ENCODE results near the gene BCL3.

The BCL3 gene

DNA sequence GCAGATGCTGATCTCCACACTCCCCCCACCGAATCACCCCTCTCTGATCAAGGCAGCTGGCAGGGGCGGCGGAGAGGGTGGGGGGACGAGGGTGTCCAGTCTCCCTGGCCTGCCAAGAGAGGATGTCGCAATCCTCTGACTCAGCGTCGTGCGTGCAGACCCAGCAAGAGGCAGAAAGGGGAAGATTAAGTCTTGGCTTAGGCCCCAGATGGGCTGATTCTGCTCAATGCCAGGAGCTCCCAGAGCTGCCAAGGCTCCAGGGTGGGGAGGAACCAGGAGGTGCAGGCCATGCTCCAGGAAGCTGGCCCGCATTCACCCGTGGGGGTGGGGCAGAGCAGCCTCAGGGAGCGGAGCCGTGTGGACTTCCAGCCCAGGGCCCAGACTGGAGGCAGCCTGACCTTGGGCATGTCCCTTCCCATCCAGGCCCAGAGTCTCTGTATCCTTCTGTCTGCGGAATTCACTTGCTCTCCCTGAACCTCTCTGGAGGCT, 6.6 kb upstream of the BCL3 start:
- no peak for DNase-seq (ENCODE audit: low read depth in 2 of 2)

DNA sequence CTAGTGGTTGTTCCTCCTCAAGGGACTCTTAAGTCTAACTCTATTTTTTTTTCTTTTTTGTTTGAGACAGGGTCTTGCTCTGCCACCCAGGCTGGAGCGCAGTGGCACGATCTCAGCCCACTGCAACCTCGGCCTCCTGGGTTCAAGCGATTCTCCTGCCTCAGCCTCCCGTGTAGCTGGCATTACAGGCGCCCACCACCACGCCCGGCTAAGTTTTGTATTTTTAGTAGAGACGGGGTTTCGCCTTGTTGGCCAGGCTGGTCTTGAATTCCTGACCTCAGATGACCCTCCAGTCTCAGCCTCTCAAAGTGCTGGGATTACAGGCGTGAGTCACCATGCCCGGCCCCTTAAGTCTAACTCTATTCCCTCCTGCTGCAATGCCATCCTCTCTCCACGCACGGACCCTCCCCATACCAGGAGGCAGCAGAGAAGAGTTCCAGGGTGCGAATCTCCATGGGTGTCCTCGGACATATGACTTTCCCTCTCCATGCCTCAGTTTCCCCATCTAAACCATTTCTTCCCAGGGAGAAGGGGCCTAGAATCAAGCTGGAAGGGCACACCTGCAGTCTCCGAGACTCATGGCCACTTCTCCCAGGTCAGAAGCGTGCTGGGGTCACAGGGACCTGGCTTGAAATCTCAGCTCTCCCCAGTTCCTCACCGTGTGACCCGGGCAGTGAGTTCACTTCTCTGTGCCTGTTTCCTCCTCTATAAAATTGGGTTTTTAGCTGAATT, 6.0 kb upstream of the BCL3 start:
- DNase-seq (ENCODE audit: low read depth in 2 of 2), result no peak

DNA sequence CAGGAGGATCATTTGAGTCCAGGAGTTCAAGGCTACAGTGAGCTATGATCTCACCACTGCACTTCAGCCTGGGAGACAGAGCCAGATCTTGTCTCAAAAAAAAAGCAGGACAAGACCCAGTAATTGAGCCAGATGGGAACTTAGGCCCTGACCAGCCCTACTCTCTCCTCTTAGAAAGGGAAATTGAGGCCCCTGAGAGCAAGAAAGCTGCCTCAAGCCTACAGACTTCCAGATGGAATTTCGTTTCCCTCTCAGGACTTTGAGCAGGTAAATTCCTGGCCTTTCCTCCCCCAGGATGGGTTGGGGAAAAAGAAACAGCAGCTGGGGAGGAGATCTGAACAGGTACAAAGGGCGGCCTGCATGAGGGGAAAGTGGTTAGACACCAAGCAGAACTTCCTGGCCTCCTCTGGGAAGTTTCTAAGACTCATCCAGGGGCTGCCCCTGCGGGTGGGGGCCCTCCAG, 3.6 kb upstream of the BCL3 start:
- DNase-seq (ENCODE audit: low read depth in 2 of 2), result no peak

DNA sequence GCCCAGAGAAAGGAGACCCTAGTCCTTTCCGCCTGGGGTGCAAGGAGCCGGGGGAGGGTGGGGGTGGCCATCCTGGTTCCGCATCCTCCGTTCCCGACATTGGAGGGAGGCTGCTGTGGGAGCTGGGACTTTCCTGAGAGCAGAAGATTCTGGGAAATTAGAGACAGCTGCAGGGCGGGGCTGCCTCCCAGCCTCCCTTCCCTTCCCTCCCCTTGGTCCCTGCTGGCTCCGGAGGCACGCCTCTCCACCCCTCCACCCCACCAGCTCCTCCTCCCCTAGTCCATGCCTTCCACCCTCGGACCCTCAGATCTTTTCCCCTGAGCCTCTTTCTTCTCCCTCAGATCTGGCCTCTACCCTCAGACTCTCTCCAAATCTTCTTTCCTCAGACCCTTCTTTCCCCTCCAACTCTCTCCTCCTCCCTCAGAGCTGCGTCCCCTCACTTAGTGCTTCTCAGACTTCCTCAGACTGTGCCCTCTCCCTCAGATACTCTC, 3.1 kb upstream of the BCL3 start:
- no peak for DNase-seq (ENCODE audit: low read depth in 2 of 2)

DNA sequence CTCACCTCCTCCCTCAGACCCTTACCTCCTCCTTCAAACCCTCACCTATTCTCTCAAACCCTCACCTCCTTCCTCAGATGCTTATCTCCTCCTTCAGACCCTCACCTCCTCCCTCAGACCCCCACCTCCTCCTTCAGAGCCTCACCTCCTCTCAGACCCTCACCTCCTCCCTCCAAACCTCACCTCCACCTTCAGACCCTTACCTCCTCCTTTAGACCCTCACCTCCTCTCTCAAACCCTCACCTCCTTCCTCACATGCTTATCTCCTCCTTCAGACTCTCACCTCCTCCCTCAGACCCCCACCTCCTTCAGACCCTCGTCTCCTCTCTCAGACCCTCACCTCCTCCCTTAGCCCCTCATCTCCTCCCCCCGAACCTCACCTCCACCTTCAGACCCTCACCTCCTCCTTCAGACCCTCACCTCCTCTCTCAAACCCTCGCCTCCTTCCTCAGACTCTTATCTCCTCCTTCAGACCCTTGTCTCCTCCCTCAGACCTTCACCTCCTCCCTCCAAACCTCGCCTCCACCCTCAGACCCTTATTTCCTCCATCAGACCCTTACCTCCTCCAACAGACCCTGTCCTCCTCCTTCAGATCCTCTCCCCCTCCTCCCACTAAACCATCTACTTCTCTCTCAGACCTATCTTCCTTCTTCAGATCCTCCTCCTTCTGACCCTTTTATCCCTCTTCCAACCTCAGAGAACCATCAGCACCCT, 2.5 kb upstream of the BCL3 start:
- no peak for DNase-seq (ENCODE audit: low read depth in 2 of 2)

DNA sequence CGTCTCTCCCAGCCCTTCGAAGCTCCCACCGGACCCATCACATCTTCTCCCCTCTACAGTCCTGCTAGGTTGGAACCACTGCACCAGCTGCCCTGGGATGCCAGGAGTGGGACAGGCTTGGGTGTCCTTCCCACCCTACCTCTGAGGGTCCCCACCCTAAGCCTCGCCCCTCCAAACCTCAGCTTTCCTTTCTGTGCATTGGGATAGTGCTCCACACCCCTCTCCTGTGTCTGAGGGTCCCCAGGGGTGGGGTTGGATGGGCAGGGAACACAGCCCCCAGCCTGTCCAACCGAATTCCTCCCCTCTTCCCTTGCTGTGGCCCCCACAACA, 1.9 kb upstream of the BCL3 start:
- DNase-seq (ENCODE audit: low read depth in 2 of 2), result no peak

DNA sequence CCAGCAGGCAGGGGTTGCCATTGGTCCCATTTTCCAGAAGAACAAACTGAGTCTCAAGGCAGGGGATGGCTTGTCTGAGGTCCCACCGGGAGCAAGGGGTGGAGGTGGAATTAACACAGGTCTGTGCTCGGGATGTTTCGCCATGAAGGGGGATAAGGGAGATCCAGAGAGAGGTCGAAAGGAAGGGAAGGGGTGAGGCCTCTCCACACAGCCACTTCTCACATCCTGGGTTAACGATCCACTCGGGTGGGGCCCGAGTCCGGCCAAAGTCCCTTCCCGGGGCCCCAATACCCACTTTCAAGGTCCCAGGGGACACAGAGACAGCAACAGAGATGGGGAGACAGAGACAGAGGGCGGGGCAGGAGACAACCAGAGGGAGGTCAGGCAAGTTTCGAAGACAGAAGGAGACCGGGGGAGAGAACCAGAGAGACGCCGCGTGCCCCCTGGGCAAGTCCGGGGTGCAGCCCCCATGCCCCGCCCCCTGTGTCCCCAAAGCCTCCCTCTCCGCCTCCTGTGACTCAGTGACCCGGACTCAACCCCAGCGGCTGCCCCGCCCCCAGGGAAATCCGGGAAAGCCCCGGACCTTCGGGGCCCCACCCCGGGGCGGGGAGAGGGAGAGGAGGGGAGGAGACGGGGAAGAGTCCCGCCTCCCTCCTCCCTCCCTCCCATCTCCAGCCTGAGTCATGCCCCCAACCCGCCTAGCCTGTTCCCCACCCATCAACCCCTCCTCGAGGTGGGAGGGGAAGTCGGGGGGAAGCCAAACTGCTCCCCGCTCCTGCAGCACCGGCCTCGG, 1.4 kb upstream of the BCL3 start:
- peak; percentile 77 to 88 for DNase-seq (ENCODE audit: low read depth in 2 of 2)

DNA sequence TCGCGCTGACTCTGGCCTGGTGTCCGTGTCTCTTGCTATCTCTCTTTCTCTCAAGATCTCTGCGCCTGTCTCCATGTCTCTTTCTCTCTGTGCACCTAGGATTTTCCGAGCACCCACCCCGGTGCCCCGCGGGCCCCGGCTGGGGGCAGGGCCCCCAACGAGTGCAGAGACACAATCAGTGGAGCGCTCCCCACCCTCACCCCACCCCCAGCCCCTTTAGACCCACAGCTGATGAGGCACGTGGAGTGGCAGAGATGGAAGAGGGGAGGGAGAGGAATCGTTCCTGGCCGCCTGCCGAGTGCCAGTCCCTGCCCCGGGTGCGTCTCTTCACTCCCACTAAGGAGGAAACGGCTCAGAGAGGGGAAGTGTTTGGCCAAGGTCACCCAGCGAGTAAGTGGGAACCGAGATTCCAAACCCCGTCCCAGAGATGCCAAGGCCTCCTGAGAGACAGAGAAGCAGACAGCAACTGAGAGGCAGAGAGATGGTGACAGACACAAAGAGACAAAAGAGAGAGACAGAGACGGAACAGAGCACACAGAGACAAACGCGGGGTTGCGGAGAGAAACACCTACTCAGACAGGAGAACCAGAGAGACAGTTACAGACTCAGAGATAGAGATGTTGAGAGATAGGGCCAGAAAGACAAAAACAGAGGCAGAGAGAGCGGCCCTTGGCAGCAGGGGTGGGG, 626 bp upstream of the BCL3 start:
- no peak for DNase-seq (ENCODE audit: low read depth in 2 of 2)

DNA sequence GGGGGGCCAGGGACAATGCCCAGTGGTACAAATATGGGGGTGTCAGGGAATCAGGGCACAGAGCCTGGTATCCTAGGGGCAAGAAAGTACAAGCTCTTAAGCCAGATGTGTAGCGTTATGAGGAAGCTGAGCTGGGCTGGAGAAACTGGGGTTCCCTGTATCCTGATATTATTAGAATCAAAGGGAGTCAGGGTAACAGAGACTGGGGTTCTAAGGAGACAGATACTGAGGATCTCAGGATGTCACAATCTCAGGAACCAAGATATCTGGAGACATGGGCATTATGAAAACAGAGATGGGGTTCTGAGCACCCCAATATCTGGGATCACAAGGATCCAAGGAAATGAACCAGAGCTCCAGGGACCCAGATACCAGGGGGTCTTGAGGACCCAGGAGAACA, 784 bp downstream of the BCL3 start:
- no peak for DNase-seq (ENCODE audit: low read depth in 2 of 2)

DNA sequence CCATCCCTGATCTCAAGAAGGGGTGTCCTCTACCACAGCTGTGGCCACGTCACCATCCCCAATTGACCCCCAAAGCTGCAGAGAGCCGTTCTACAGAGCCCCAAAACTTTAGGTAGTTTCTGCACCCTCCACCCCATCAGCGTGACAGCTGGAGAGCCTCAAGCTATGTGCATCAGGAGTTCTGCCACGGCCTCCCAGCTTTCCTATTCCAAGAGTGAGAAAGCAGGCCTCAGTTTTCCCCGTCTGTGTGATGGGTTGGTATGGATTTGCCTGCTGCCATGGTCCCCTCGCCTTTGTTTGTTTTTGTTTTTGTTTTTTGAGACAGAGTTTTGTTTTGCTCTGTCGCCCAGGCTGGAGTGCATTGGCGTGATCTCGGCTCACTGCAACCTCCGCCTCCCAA, 1.5 kb downstream of the BCL3 start:
- DNase-seq (ENCODE audit: low read depth in 2 of 2), result no peak

DNA sequence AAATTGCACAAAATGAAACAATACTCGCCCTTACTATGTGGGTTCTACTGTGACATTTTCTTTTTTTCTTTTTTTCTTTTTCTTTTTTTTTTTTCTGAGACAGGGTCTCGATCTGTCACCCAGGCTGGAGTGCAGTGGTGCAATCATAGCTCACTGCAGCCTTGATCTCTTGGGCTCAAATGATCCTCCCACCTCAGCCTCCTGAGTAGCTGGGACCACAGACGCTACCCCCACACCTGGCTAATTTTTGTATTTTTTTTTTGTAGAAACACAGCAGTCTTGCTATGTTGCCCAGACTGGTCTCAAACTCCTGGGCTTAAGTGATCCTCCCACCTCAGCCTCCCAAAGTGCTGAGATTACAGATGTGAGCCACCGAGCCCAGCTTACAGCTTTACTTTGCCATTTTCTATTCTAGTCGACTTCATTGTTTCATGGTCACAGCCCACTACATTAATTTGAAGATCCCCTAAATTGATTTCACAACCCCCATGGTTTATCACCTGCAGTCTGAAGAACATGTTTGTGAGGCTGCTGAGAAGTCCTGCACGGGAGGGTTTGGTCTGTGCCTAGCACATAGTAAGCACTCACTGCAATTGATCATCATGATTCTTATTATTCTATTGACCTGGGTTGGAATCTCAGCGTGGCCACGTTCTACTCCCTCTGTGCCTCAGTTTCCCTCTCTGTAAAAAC, 3.8 kb downstream of the BCL3 start:
- no peak for DNase-seq (ENCODE audit: low read depth in 2 of 2)

DNA sequence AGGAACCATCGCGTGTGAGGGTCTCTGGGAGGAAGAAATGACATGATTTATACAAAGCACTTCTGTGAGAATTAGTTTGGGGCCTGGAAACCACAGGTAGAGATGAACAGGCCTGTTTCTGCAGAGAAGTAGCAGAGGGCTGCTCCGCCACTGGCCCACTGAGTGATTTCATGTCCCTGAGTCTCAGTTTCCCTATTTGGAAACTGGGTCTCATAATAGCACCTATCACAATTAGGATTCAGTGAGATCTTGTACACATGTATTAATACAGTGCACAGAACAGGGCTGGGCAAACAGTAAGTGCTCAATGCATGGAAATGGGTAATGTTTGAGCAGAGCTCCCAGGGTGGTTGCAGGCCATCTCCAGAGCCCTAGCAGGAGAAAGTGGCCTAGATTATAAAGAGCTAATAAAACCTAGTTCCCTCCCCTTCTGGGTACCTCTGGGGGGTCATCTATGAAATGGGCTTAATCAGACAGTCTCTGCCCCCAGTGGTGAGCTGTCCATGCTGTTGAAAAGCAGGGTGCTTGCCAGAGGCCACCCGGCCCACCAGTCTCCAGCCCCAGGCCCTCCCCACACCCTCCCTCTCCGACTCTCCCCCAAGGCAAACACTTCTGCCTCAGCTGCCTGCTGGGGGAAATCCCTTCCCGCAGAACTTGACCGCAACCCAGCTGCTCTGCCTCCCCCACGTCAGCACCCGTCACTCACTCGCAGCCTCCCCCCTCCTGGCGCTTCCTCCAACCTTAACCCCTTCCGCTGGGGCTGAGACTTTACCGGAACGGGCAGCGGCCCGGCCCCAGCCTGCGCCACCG, 4.5 kb downstream of the BCL3 start:
- peak; percentile 83 to 88 for DNase-seq (ENCODE audit: low read depth in 2 of 2)

DNA sequence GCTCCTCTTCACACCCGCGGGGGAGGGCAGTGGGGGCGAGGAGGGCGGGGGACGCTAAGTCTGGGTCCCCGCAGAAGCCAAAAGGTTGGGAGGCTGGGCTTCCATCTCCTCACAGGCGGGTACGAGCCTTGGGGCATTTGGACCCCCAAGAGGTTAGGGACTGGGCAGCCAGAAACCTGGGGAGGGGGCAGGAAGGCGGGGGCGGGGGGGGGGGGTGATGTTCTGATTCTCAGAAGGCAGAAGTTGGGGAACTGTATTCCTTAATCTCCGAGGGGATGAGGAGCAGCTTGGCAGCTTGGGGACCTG, 5.1 kb downstream of the BCL3 start:
- DNase-seq (ENCODE audit: low read depth in 2 of 2), result no peak

DNA sequence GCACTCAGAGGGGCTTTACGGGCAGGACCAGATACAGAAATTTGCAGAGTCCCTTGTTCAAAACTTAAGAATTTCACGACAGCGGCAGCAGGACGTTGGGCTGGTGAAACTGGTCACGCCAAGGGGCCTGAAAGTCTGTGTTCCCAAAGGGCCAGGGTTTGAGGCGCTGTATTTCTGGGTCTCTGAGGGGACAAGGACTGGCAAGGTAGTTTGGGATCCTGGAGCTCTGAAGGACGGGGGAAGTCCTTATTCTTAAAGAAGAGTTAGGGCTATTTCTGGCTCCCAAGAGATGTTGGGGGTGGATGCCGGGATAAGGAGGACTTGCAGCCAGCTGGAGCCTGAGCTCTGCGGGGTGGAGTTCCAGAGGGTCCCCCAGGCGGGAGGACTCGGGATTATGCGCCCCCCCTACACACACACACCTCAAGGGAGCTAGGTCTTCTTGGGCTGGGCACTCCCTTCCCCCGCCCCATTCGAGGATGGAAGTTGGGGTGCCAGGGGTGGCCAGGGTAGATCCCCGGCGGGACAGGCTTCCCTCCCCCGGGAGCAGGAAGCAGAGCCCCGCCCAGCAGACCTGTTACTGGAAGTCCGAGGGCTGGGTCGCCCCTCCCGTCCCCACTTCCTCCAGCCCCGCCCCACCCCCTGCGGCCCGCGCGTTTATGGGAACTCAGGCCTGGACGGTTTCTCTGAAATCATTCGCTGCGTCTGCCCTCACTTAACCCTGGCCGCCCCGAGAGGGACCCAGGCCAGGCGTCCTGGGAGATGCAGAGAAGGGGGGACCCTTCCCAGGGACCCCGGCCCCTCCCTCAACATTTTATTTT, 5.6 kb downstream of the BCL3 start:
- peak; percentile 46 to 54 for DNase-seq (ENCODE audit: low read depth in 2 of 2)

DNA sequence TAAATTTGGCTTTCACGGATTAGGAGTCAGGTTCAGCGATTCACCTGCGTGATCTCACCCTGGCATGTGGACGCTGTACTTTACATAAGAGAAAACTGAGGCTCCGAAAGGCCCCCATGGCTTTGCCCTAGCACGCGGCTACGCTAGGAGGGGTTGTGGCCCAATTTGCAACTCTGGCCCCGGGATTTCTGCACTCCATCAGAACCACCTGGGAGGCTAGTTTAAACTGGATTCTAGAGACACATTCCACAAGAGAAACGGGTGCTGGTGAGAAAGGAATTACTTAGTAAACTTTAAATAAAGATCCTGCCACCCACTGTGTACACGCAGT, 6.2 kb downstream of the BCL3 start:
- no peak for DNase-seq (ENCODE audit: low read depth in 2 of 2)

DNA sequence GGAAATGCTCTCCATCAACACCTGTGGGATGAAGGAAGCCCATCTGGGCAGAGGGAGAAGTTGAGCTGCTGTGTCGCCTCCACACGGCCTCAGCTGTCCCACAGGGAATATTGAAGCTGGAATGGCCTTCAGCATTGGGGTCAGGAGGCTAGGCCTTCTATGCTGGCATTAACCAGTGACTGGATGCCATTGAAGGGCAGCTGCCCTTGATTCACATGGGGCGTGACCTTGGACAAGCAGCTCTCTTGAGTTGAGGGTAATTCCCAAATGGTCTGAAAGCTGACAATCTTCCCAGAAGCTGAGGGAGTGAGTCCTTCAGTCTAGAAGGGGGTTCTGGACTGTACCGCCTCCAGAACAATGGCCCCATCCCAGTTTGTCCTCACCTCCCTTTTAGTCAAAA, 6.7 kb downstream of the BCL3 start:
- DNase-seq (ENCODE audit: low read depth in 2 of 2), result no peak

DNA sequence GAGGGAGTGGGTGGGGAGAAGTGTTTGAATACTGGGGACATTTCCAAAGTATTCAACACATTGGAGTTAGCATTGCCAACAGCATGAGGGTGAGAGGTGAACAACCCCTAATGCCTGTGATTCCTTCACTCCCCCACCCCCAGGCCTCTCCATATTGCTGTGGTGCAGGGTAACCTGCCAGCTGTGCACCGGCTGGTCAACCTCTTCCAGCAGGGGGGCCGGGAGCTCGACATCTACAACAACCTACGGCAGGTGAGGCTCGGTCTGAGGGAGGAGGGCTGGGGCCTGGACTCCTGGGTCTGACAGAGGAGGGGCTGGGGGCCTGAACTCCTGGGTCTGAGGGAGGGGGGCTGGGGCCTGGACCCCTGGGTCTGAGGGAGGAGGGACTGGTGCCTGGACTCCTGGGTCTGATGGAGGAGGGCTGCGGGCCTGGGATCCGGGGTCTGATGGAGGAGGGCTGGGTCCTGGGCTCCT, 7.6 kb downstream of the BCL3 start:
- DNase-seq (ENCODE audit: low read depth in 2 of 2), result no peak

DNA sequence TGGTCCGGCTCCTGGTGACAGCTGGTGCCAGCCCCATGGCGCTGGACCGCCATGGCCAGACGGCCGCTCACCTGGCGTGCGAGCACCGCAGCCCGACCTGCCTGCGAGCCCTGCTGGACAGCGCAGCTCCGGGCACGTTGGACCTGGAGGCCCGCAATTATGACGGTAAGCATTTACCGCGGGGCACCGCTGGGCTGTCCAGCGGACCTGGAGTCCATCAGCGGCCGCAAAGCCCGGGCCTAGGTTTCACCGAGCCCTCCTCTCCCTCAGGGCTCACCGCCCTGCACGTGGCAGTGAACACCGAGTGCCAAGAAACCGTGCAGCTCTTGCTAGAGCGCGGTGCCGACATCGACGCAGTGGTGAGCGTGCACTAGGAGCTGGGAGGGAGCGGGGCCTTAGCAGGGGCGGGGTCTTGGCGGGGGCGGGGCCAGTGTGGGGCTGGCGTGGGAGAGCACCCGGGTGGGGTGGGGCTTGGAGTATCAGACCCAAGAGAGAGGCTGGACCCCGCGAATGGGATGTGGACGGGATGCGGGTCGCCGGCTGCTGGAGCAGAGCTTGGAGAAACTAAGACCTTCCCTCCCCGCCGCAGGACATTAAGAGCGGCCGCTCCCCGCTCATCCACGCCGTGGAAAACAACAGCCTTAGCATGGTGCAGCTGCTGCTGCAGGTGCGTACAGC, 8.7 kb downstream of the BCL3 start:
- DNase-seq (ENCODE audit: low read depth in 2 of 2), result no peak
